MCF 10A (cell line): Measurements from ENCODE around the gene YEATS4. TPM values are rescaled to one million over a fixed set of nuclear protein-coding genes. Genes with fewer than 3 reads are reported as not detected.

Experiments used
- BruUV-seq: library from RNA; stranded (reverse); fragments of 400-500 nt; replicated peaks from 2 replicates; lab custom pipeline; 2021; lab: Mats Ljungman, UMichigan
- CTCF ChIA-PET: fragments of 300-600 bp; sonication (Branson Sonifier 250); formaldehyde crosslinking; extraction: SDS; loops from one replicate; lab custom pipeline; 2021; ENCODE audit warnings: antibody characterized with exemption, inconsistent platforms; lab: Yijun Ruan, JAX
- POLR2A ChIA-PET: fragments of 300-600, 350-650 bp; sonication (Branson Sonifier 250); formaldehyde crosslinking; extraction: SDS; loops from one replicate; lab custom pipeline; 2020; ENCODE audit warnings: antibody characterized with exemption, inconsistent platforms; lab: Yijun Ruan, JAX
- DNase-seq: peaks from one replicate; pipeline ENCODE4 v3.0.0-alpha.2; 2018; ENCODE audit not compliant: unreplicated experiment
- H3K27ac Mint-ChIP-seq: one replicate; pipeline ENCODE4 v1.8.0; 2022; ENCODE audit warnings: mild to moderate bottlenecking, low read depth, mixed read lengths; ENCODE audit not compliant: unreplicated experiment
- H3K27me3 Mint-ChIP-seq: one replicate; pipeline ENCODE4 v1.8.0; 2022; ENCODE audit warnings: mixed read lengths; ENCODE audit not compliant: insufficient read depth, unreplicated experiment
- H3K36me3 Mint-ChIP-seq: one replicate; pipeline ENCODE4 v1.8.0; 2022; ENCODE audit warnings: mild to moderate bottlenecking, moderate library complexity, mixed read lengths; ENCODE audit not compliant: insufficient read depth, unreplicated experiment
- H3K4me1 Mint-ChIP-seq: one replicate; pipeline ENCODE4 v1.8.0; 2022; ENCODE audit warnings: mixed read lengths; ENCODE audit not compliant: insufficient read depth, unreplicated experiment
- H3K4me3 Mint-ChIP-seq: one replicate; pipeline ENCODE4 v1.8.0; 2022; ENCODE audit warnings: mild to moderate bottlenecking, moderate library complexity, mixed read lengths; ENCODE audit not compliant: unreplicated experiment
- H3K9me3 Mint-ChIP-seq: one replicate; pipeline ENCODE4 v1.8.0; 2022; ENCODE audit warnings: mixed read lengths; ENCODE audit not compliant: unreplicated experiment
- intact Hi-C: fragments of 100-400 bp; cut with micrococcal nuclease; formaldehyde crosslinking; loops from 2 replicates; pipeline ENCODE4 v1.14.1; 2022
- total RNA-seq: library from RNA; stranded (reverse); gene quantifications from 2 replicates; pipeline ENCODE4 v1.2.3, GENCODE V29; 2022
- TF ChIP-seq, protein P1 (sequence below): fragments of 200-600 bp; IDR thresholded peaks from one replicate; pipeline ENCODE4 v1.8.0; 2022; ENCODE audit warnings: antibody characterized with exemption, mild to moderate bottlenecking; ENCODE audit not compliant: unreplicated experiment

Gene YEATS4
- total RNA-seq, 1 experiment from 2014 or later, result 30.9 TPM

DNA sequence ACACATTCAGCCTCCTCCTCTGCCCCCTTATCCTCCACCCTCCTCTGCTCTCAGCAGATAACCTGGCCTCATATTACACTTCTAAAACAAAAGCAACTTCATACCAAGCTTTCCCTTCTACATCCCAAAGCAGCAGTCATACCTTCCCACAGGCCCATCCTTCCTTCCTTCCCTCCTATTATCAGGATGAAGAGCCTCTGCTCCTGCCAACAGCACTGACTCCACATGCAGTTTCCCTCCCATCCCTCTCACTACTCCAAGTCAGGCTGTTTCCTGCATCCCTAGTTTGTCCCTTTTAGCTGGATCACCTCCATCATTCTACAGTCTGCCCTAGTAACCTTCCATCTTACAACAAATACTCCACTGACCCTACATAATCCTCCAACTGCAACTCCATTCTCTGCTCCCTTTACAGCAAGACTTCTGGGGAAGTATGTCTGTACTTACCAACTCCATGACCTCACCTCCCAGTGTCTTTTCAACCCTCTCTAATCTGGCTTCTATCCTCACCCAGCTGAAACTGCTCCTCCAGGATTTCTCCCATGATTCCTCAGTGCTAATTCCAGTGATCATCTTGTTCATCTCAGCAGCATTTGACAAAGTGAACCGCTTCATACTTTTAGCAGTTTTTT lies 4.9 kb upstream of the YEATS4 start:
- intact Hi-C loops, result loop anchor here (5.0 to 10.0 kb wide), 2 partner anchors 280 to 1223 kb away; no protein-coding TSS in a partner anchor
- no peaks in the 10 kb centered on the region for H3K9me3 Mint-ChIP-seq
- no peaks in the 10 kb centered on the region for H3K36me3 Mint-ChIP-seq
- ChIA-PET CTCF (interaction anchor here (1.6 kb wide), 1 partner anchor 10 kb away, joined by 4 read pairs; no protein-coding TSS in a partner anchor), POLR2A (no interaction called here)
- no peak overlapping the region for H3K27ac Mint-ChIP-seq
- no peak overlapping the region for H3K4me3 Mint-ChIP-seq
- TF ChIP-seq, protein P1, sequence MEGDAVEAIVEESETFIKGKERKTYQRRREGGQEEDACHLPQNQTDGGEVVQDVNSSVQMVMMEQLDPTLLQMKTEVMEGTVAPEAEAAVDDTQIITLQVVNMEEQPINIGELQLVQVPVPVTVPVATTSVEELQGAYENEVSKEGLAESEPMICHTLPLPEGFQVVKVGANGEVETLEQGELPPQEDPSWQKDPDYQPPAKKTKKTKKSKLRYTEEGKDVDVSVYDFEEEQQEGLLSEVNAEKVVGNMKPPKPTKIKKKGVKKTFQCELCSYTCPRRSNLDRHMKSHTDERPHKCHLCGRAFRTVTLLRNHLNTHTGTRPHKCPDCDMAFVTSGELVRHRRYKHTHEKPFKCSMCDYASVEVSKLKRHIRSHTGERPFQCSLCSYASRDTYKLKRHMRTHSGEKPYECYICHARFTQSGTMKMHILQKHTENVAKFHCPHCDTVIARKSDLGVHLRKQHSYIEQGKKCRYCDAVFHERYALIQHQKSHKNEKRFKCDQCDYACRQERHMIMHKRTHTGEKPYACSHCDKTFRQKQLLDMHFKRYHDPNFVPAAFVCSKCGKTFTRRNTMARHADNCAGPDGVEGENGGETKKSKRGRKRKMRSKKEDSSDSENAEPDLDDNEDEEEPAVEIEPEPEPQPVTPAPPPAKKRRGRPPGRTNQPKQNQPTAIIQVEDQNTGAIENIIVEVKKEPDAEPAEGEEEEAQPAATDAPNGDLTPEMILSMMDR, result no peak
- DNase-seq, result no peak
- H3K4me1 Mint-ChIP-seq, result peaks cover 15% of the 10 kb centered on the region
- H3K27me3 Mint-ChIP-seq, result peaks cover 14% of the 10 kb centered on the region
- BruUV-seq, result no TSS peak

DNA sequence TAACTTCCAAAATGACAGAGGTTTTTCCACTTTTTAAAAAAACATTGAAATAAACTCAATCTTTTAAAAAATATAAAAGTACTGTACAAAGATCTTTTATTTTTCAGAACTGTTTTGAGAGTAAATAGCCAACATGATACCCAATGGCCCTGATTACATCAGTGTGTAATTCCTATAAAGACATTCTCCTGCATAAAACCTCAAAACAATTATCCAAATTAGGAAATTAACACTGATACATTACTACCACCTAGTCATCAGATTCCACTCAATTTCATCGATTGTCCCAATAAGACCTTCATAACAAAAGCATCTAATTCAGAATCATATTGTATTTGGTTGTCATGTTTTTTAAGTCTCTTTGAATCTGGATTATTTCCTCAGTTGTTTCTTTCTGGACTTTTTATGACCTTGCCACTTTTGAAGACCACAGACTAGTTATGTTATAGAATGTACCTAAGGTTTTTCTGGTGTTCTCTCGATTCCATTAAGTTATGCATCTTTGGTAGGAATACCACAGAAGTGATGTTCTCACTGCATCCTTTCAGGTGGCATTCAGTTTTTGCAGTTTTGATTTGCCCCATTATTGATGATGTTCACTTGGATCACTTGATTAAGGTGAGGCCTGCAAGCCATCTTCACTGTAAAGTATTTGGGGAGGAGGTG lies 4.0 kb upstream of the YEATS4 start:
- H3K4me3 Mint-ChIP-seq, result no peak overlapping the region
- no TSS peak for BruUV-seq
- H3K9me3 Mint-ChIP-seq, result no peaks in the 10 kb centered on the region
- intact Hi-C loops, result loop anchor here (2.0 to 10.0 kb wide), 3 partner anchors 201 to 1222 kb away; no protein-coding TSS in a partner anchor
- DNase-seq, result no peak
- H3K4me1 Mint-ChIP-seq, result peaks cover 15% of the 10 kb centered on the region
- no peaks in the 10 kb centered on the region for H3K36me3 Mint-ChIP-seq
- POLR2A ChIA-PET, result no interaction called here
- TF ChIP-seq, protein P1, result no peak
- H3K27me3 Mint-ChIP-seq, result peaks cover 14% of the 10 kb centered on the region
- no peak overlapping the region for H3K27ac Mint-ChIP-seq
- CTCF ChIA-PET, result interaction anchor here (3.8 kb wide), 1 partner anchor 215 kb away, joined by 37 read pairs; no protein-coding TSS in a partner anchor

DNA sequence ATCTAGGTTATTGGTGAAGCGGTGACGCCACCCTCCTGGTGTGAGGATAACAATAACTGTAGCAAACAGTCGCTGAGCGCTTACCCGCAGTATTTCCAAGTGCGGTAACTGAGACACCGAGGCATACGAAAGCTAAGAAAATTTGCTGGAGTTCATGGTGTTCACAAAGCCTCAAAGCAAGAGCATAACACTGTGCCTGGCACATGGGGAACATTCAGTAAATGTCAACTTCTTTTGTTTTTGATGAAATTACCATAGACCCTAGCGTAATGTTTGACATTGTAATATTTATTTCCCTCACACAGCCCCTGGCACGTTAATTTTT lies 767 bp downstream of the YEATS4 start:
- intact Hi-C loops, result no loop called here
- H3K9me3 Mint-ChIP-seq, result no peaks in the 10 kb centered on the region
- POLR2A ChIA-PET, result interaction anchor here (0.7 kb wide), 2 partner anchors 197 to 223 kb away, joined by 3 read pairs; no protein-coding TSS in a partner anchor
- H3K4me3 Mint-ChIP-seq, result peak overlapping the region; percentile 83
- CTCF ChIA-PET, result no interaction called here
- peaks cover 20% of the 10 kb centered on the region for H3K36me3 Mint-ChIP-seq
- H3K4me1 Mint-ChIP-seq, result peaks cover 15% of the 10 kb centered on the region
- TF ChIP-seq, protein P1, result no peak
- TSS peak; percentile 77 for BruUV-seq
- no peaks in the 10 kb centered on the region for H3K27me3 Mint-ChIP-seq
- H3K27ac Mint-ChIP-seq, result peak overlapping the region; percentile 84
- DNase-seq, result no peak

DNA sequence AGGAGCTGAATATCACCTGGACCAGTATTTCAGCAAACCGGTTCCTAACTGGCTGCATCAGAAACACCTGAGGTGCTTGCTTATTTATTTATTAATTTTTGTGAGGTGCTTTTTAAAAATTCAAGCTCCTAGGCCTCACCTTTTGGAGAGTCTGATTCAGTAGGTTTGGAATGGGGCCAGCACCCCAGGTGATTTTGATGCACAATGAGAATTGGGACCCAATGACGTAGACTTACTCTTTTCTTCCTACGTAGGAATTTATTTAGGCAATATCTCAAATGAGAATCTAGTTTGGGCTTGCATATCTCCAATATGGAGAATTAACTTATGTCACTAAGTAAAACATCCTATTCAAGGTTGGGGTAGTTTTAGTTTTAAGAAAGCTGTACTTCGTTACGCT lies 7.3 kb downstream of the YEATS4 start:
- DNase-seq, result peak; percentile 81
- Mint-ChIP-seq H3K4me1 (no peaks in the 10 kb centered on the region), H3K9me3 (no peaks in the 10 kb centered on the region), H3K27ac (no peak overlapping the region), H3K36me3 (peaks cover 38% of the 10 kb centered on the region), H3K4me3 (no peak overlapping the region), H3K27me3 (no peaks in the 10 kb centered on the region)
- TF ChIP-seq, protein P1, result no peak
- no TSS peak for BruUV-seq
- POLR2A ChIA-PET, result interaction anchor here (0.7 to 1.8 kb wide), 11 partner anchors 9 to 340 kb away, joined by 3 to 5 read pairs (median 3); partner anchors contain the start of gene FRS2
- intact Hi-C loops, result no loop called here
- CTCF ChIA-PET, result interaction anchor here (0.6 to 1.2 kb wide), 4 partner anchors 8 to 53 kb away, joined by 4 to 6 read pairs (median 4); no protein-coding TSS in a partner anchor
